HG02798 (cell line): ENCODE data around the gene XPR1.
A peak's percentile ranks its signal among the peaks of the same experiment; 100 is the strongest.

Source experiments
- ATAC-seq: cut with Tn5 transposase; IDR thresholded peaks from one replicate; pipeline ENCODE4 v1.9.1; 2021; ENCODE audit warnings: mild to moderate bottlenecking; ENCODE audit not compliant: unreplicated experiment, poor library complexity

The XPR1 gene

DNA sequence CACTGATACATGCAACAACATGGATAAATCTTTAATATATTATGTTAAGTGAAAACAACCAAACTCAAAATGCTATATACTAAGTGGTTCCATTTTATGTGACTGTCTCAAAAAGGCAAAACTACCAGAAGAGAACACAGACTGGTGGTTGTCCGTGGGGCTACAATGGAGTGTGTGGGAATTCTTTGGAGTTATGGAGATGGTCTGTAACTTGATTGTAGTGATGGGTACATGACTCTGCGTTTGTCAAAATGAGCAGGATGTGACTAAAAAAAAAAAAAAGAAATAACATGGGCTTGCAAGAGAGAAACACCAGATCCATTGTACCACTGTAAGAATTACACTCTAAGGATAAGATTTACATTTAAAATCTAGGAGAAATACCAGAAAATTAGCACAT is 228.7 kb downstream of the XPR1 start:
- no peak for ATAC-seq

DNA sequence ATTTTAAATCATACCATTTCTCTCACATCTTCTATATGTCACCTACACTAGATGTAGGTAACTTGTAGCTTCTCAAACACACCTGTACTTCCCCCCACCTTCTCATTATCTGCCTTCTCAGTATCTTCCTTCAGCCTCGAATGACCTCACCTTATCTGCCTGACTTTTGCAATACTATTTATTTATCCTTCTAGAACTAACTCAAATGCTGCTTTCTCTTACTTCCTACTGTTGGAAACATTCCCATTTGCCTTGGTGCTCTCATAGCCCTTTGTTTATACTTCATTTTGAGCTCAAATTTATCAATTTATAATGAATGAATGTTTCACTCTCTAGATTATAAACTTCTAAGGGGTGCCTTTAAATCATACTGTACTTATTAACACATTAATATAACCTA is 230.5 kb downstream of the XPR1 start:
- ATAC-seq = no peak

DNA sequence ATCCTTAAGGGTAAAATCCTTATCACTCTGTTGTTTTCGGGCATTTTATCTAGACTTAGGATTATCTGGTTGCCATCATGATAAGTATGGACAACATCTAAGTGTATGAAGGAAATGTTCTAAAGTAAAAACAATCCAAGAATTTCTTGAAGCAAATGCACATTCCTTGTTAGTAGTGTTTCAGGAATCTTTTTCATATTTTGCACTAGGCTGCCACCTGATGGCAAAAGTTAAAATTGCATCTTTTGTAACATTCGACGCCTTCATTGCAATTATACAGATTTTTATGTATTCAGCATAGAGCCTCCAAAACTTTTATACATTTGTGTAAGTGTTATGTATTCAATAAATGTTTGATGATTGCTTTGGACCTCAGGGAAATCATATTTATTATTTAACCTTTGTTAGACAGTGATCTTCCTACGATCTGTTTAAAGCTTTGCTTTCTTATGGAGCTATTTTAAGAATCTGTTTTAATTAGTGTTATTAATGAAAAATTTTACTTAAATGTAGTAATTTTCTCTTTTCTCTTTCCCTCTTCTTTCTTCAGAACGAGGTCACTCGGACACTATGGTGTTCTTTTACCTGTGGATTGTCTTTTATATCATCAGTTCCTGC is 231.4 kb downstream of the XPR1 start:
- no peak for ATAC-seq

DNA sequence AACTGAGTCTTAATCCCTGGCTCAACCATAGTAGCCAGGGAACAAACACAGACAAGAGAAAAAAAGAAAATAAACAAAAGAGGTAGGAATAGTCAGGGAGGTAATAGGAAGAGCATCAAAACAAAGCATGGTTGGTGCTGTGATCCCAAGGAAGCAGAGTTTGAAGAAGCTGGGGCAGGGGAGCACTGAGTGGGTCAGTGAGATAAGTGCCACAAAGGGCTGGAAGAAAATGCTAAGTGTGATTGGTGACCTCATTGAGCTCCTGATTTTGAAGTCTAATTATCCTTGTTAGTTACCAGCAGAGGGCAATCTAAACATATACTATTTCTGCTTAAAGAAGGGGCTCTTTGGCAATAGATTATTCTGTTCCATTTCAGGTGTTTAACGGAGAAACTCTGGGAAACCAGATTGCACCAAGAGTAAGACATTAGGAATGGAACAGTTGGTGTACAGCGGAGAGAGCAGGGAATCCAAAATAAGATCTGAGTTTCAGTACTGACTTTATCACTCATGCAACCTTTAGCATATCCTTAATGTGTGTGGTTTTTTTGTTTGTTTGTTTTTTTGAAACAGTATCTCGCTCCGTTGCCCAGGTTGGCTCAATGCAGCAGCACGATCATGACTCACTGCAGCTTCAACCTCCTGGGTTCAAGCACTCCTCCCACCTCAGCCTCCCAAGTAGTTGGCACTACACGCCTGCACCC is 250.1 kb downstream of the XPR1 start:
- peak; percentile 42 for ATAC-seq

DNA sequence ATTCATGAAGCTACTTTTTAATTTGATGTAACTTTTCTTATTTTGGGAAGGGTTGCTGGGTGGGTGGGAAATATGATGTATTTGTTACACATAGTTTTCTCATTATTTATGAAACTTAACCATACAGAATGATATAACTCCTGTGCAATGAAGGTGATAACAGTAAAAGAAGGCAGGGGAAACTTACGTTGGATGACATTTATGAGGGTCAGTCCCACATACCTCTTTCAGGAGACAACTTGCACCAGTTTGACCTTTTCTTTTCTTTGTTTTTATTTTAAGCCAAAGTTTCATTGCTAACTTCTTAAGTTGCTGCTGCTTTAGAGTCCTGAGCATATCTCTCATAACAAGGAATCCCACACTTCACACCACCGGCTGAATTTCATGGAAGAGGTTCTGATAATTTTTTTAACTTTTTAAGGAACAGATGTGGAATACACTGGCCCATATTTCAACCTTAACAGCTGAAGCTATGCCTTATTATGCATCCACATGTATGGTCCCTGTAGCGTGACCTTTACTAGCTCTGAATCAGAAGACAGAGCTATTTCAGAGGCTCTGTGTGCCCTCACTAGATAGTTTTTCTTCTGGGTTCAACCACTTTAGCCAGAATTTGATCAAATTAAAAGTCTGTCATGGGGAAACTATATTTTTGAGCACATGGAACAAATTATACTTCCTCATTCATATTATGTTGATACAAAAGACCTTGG is 252.9 kb downstream of the XPR1 start:
- ATAC-seq = no peak

DNA sequence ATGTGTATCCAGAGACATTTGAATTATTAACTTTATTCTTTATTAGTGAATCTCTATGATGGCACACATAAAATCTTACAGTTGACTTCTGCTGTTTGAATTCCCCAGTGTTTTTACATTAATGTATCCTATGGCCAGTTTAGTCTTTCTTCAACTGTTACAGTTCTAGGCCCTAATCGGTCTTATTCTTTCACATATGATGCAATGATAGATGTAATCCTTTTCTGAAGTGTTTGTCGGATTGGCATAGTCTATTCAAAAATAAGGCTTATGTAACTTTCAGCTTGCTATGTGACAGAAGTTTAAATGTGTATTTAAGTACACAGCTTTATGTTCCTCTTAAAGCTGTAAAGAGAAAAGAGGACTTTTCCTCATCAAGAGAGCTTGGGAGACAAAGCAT is 254.5 kb downstream of the XPR1 start:
- no peak for ATAC-seq

DNA sequence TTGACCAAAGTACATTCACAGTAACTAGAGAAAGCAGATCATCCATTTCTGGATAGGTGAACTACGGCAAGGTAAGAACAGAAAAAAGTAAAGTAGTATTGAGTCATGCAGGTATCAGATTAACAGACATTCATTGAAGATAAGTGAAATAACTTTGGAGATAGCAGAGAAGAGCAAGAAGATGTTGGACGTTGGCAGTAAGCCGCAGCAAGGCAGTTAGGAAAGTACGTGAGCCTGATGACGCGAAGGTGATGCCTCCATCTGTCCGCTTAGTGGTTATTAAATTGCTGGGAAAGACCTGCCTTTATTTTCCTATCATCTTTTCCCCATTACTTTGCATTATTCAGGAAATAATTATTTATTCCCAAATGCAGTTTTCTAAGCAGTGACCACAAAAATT is 256.0 kb downstream of the XPR1 start:
- ATAC-seq = no peak

DNA sequence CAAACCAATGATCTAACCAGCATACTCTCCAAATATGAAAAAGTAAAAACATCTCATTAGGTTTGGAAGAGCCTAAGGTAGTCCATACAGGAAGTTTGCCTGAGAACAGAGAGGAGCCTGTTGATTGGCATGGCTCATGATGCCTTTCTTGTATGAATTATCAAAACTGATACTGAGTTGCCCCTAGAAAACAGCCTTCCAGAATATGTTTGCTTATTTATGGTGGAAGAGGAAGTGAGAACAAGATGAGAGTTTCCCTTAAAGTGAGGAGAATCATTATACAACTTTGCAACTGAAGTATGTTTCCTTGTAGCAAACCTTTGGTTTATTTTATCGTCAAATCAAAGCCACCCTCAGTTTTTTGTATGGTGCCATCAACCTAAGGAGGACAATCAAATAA is 257.0 kb downstream of the XPR1 start:
- ATAC-seq = peak; percentile 51

DNA sequence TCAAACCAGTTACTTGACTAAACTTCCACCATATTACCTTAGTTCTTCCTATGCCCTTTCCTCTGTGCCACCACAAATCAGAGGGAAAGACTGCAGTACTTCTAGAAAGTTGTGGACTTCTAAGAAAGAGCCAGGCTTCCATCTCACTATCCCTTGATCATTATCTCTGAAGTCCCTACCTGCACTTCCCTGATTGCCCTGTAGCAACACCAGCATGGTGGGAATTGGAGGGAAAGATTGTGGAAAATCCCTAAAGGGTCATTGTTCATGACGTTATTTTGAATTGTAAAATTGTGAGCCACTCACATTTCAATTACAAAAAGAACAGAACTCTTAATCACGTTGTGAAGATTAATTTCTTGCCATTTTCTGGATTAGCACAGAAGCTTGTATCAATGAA is 257.5 kb downstream of the XPR1 start:
- no peak for ATAC-seq

DNA sequence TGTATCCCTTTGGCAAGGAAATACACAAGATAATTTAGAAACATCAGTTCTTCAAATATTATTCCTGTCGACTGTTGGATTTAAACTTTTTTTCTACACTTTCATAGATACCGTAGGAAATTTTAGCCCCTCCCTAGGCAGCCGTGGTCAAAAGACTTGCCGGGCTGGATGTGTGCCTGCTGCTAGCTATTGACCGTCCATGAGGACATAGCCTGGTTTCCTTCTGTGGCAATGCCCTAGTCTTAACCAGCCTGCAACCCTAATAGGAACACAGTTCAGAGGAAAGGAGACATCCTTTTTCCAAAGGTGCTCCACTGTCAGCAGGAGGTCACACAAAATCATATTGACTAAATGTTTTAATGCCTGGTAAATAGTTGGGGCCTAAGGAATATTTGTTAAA is 260.4 kb downstream of the XPR1 start:
- ATAC-seq = no peak

DNA sequence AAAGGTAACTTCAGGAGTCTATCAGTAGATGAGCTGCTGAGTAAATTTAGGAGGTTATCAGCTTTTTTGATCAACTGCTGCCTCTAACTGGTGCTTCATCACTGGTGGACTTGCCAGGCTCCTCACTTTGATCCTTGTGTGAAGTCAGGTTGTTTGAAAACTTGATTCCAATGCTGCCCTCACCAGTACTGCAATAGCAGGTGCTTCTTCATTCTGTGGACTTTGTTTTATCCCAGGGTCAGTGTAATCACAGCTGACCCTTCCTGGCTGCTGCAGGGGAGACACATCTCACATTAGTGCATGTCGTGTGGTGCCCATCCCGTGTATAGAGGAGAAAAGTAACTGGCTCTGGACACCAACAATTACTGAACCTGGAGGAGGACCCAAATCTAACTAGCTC is 260.9 kb downstream of the XPR1 start:
- ATAC-seq = no peak

DNA sequence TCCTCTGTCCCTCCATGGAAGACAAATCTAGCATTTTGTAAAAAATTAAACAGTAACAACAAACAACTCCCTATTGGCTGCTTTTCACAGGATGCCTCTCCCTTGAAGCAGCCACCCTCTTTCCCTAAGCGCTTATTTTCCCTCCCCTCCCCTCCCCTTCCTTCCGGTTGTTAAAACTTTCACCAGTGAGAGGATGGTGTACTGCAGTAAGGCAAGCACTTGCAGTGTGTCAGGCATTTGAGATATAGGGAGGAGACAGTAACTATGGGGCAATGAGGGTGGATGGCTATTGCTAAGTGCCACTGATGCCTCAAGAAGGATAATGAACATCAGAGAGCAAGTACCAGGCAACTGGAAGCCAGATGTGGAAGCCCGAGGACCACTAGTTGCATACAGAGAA is 261.8 kb downstream of the XPR1 start:
- ATAC-seq = no peak

DNA sequence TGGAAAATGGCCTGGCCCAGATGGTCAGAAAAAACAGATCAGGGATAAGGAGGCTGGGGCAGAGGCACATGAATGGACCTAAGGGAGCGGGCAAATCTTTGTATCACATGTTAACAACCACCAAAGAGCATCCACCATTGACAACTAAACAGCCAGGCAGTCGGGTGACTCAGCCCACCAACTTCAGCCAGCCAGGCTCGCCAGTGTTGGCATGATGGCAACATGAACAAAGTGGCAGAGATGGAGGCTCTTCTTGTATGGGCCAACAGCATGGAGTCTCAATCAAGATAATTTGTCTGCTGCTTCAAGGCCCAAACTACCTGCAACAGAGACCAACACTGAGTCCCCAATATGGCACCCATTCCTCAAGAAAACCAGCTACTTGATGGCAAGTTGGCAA is 264.3 kb downstream of the XPR1 start:
- ATAC-seq = no peak

DNA sequence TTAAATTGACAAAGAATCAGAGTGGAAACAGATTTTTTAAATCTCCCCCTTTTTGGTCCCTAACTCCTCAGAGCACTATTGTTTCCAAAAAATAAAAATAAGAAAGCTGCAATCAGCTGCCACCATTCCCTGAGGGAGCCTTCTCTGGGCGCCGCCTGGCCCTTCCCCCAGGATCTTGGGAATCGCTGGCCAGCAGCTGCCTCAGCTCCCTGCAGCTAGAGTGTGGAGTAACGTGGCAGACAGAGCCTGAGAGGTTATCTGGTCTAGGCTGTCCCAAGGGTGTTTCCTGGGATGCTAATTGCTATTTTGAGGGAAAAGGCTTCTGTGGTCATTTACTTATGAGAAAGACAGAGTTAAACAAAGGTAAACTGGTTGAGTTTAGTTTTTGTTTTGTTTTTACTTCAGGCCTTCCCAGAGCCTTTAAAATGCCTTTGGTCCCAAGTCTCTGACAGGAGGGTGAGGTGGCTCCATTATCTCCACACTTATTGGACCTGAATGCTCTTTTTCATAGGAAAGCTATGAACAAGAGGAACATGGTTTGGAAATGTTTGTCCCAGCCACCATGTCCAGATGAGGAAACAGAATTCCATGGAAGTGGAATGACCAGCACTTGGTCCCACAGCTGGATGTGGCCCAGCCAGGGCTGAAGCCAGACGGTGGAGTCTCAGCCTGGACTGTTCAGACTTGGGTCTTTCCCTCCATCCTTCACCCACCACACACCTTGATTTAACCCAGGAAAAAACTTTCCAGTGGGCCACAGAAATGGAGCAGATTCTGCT is 266.8 kb downstream of the XPR1 start:
- no peak for ATAC-seq

DNA sequence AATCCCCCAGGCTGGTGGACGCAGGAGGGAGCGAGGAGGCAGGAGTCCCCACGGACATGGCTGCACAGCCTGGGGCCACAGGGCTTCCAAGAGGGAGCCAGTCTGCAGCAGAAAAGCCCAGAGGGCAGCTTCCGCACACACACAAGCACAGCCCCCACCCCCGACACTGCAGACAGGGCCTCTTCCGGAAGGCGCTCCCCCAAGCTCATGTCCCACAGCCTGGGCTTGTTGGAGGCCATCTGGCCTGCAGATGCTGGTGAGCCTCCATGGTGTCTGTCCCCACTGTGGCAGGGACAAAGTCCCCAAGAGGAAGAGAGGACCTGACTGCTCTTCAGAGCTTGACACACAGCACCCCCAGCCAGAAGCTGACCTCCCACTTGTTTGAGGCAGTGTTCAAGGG is 267.4 kb downstream of the XPR1 start:
- no peak for ATAC-seq

DNA sequence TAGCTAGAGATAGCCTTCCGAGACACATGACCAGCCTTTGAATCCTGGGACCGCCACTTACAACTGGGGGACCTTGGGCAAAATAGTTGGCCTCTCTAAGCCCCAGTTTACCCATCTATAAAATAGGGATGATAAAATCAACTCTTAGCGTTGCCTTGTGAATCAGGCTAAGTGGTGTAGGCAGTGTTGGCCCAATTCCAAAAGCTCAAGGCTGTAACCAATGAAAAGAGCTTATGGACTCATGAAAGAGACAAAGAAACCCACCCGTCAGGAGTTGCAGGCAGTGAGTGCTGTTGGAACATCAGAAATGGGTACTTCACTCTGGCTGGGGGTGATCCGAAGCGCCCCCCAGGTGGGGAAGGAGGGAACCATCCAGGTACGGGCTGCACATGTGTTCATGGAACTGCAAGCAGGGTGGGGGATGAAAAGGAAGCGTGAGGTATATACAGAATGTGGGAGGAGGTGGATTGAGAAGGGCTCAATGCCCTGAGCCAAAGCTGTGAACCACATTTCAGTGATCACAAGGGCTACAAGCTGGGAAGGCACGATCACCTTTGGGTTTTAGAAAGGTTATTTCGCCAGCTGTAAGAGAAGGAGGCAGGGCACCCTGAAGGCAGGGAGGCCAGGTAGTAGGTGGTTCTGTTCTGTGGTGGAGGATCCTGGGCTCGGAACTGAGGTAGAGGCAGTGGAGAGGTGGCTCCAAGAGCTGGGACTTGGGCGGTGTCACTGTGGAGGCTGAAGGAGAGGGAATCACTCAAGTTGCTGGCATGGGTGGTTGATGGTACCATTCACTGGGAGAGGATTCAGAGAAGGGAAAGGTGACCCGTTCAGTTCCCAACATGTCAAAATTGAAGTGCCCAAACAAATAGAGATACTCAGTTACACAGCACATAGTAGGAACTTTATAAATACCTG is 269.5 kb downstream of the XPR1 start:
- no peak for ATAC-seq

DNA sequence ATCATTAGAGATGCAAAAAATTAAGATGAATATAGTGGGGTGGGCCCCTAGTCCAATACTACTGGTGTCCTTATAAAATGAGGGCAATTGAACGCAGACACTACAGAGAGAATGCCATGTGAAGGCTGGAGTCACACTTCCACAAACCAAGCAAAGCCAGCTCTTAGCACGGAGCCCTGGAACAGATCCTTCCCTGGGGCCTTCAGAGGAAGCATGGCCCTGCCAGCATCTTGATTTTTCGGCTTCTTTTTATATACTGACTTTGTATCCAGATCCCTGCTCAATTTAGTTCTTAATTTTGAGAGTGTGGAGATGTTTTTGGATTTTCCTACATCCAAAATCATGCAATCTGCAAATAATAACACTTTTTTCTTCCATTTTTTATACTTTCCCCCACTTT is 270.7 kb downstream of the XPR1 start:
- no peak for ATAC-seq

DNA sequence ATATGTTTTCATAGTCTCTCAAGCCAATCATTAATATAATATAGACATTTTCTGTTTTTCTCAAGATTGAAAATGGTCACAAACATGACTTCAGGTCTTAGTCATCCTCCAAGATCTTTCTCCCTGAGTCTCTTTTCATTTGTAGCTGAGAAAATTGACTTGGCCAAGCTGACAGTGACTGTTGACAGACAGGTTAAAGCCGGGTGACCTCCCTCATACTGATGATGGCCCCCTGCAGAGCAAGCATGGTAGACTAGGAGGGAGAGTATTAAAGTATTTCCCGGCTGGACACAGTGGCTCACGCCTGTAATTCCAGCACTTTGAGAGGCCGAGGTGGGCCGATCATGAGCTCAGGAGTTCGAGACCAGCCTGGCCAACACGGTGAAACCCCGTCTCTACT is 274.1 kb downstream of the XPR1 start:
- no peak for ATAC-seq

DNA sequence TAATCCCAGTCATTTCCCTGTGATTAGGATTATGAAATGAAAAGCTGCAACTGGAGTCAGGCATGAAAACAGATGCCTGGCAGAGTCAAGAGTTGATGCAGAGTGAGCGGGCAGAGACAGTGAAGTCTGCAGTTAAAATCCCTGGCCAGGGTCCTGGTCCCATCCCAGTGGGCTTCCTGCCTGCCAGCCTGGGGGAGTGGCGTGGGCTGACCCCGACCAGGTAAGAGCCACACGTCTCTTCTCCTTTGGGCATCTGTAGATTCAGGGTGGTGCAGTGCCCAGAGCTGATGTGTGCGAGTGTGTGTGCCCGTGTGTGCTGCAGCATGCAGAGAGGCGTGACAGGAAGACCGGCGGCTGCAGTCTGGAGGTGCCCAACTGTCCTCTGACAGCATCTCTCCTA is 274.7 kb downstream of the XPR1 start:
- no peak for ATAC-seq
